ENCODE measurements around the gene SLC6A6.

Gene SLC6A6

DNA sequence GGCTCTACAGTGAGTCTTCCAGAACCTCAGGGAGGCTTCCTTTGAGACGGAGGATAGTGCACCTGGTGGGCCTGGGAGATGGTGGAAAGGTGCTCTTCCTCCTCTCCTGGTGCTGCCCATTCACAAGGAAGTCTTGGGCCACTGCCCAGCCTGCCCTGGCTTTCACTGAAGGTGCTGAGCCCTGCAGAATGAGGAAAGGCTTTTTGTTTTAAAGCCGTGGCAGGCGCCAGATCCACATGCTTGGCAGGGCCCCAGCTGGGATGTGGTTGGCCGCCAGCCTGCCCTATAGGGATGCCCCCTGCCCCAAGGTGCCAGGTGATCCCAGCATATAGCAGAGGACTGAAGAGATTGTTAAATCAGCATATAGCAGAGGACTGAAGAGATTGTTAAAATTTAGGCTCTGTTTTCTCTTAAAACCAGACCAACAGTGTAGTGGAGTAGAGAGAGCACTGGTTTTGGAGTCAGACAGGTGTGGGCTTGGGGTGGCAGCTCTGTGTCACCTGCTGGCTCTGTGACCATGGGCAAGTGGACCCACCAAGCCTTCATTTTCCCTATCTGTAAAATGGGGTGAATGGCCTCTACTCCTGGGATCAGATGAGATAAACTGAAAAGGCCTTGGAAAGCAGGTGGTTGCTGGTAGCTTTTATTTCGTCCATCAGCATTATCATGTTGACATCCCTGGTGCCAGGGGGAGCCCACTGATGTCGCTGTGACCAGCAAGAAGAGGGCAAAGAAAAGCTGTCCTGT lies 53.3 kb downstream of the SLC6A6 start:
- DNase-seq: no peak

DNA sequence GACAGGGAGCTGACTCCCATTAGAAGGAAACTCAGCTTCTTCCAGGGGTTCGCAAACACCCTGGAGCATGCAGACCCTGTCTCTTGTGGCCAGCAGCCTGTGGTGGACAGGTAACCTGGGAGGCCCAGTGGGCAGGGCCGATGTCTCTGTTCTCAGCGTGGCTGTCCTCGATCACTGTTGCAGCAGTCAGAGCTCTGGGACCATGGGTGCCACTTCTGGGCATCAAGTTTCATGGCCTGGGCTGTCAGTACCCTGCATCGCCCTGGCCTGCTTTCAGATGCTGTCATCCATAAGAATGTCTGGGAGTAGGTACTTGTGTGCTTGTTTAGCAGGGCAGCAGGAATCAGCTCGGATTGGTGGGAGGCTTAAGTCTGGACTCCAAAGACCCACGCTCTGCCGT lies 54.4 kb downstream of the SLC6A6 start:
- DNase-seq: no peak

- no peak for DNase-seq
These were observed 55.1 kb downstream of the SLC6A6 start for GRCh38 chr3:14457481-14457880.

- DNase-seq: no peak
These were observed 55.6 kb downstream of the SLC6A6 start for GRCh38 chr3:14457999-14458398.

GRCh38 chr3:14458434-14459275 lies 56.2 kb downstream of the SLC6A6 start:
- DNase-seq: no peak

- no peak for DNase-seq
These were observed 57.0 kb downstream of the SLC6A6 start for GRCh38 chr3:14459384-14459783.

GRCh38 chr3:14459787-14460186 lies 57.4 kb downstream of the SLC6A6 start:
- no peak for DNase-seq

GRCh38 chr3:14460342-14461005 lies 58.1 kb downstream of the SLC6A6 start:
- DNase-seq: no peak

GRCh38 chr3:14461006-14461747 lies 58.8 kb downstream of the SLC6A6 start:
- DNase-seq: no peak

DNA sequence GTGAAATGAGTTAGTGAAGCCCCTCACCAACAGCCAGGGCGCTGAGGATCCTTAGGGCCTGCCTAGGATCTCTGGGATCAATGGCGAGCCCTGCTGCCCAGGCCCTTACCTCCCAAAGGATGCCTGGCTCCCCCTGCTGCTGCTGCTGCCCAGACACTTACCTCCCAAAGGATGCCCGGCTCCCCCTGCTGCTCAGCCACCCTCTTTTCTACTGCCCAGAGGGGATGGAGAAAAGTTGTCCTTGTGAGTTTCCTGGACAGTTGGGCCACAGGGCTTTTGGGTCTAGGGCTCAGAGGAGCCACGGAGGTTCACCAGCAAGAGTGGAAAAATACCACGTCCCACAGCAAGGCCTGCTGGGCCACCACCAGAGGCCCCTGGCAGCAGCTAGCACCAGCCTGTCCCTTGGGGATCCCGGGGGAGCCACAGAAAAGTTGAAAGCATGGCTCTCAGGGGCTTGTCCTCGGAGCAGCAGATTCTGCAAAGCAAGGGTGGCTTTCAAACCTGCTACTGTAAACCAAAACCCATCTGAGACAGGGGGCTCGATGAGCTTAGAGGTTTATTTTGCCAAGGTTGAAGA lies 59.4 kb downstream of the SLC6A6 start:
- DNase-seq: peak; percentile 48 to 51

DNA sequence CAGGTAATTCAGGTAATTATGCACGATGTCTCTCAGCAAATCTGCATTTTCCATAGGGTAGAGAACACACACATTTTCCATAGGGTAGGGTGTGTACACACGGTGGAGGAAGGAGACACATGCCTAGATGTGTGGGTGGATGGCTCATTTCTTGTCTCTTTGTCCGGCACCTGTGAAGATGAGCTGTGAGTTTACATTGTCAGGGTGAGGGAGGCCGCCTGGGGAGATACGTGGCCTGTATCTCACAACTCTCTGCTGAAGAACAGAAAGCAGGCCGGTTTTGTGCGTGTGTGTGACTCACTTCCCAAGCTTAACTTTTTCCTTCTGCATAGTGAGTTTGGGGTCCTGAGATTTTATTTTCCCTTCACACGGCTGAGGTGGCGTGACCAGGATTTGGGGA lies 60.3 kb downstream of the SLC6A6 start:
- no peak for DNase-seq

GRCh38 chr3:14463330-14464140 lies 61.1 kb downstream of the SLC6A6 start:
- DNase-seq: no peak

GRCh38 chr3:14464141-14464465 lies 61.7 kb downstream of the SLC6A6 start:
- DNase-seq: no peak

DNA sequence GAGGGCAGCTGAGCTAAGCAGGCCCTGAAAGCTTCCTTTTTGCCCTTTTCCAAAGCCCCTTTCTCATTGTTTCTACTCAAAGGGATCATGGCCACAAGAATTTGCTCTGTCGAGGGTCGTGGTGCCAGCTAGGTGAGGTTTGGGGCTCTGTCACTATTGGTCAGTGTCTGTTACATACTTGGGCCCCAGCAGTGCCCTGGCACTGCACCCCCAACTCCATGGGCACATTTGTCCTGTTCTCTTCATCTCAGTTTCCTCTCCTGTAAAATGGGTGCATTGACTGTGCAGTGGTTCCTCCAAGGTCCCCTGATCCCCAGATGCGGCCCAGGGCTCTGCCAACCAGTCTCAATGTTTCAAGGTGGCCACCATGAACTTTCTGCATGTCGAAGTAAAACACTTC lies 62.1 kb downstream of the SLC6A6 start:
- DNase-seq: no peak

DNA sequence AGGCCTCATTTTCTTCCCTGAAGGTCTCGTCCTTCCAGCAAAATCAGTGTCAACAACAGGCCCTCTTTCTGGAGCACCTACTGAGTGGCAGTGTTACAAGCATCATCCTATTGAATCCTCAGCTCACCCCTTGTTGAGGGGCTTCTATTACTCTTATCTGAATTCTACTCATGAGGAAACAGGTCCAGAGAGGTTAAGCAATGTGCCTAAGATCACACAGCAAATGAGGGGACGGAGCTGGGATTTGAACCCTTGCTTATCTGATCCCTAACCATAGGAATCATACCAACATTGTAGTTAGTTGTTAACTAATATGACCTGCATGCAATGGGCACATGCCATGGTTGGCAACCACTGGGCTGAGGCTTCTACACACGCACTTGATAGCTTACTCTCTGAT lies 63.0 kb downstream of the SLC6A6 start:
- no peak for DNase-seq

- DNase-seq: no peak
These were observed 63.9 kb downstream of the SLC6A6 start for GRCh38 chr3:14466179-14466903.

- DNase-seq: peak; percentile 41 to 51
These were observed 65.6 kb downstream of the SLC6A6 start for GRCh38 chr3:14467814-14468620.

DNA sequence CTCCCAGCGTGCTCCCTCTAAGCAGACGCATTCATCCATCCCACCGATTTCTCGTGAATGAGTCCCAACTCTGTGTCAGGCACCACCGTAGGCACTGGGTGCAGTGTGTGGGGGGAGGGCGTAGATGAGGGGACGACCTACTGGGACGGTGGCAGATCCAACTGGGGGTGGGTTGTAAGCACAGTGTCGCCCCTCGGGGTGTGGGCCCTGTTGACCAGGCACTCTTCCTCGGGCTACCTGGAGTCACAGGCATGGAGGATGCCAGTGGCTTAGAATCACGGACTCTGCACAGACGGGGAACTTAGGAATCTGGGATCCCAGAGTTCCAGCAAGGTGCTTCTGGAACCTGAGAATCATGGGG lies 66.2 kb downstream of the SLC6A6 start:
- DNase-seq: no peak

DNA sequence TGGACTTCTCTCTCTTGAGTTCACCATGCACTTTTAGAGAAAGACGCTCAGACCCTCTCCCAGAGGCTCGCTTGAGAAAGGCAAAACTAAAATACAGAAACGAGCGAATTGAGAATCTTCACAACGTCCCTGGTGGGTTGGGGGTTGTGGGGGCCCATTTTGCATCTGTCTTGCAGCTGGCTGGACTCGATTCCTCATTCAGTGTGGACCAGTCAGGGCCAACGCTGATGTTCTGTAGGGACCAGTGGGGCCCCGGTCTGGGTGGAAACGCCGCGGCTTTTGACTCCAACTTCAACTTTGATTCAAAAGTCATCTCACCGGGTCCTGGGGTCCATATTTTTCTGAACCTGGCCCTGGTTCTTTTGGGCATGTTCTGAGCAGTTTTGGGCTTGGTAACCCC lies 68.1 kb downstream of the SLC6A6 start:
- DNase-seq: no peak

DNA sequence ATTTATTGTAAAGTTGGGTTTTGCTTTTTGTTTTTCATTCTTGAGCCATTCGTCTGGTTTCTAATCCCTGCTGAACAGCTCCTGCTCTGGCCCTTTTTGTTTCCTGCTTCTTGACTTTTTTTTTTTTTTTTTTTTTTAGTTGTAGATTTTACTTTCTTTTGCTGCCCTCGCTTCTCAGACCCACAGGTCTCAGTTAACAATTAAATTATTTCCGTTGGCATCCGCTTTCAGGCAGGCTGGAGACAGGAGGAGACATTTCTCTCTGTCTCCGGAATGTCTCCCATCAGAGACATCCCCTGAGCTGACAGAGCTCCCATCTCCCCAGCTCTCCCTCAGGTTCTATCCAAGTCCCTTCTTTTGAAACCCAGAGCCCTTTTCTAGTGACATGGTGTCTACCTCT lies 68.6 kb downstream of the SLC6A6 start:
- no peak for DNase-seq
